Posterior vena cava (tissue), 2 donors: ENCODE data around the gene OXSM. TPM values are rescaled to one million over a fixed set of nuclear protein-coding genes. Genes with fewer than 3 reads are reported as not detected.

Source experiments
- DNase-seq: peaks from one replicate; pipeline ENCODE4 v3.0.0-alpha.2; 2020; ENCODE audit warnings: low spot score
- intact Hi-C, 2 donors: fragments of 100-400 bp; cut with DNase I; formaldehyde crosslinking; loops; one replicate each; pipeline versions ENCODE4 v1.14.1 to v1.14.2; 2022 to 2023
- total RNA-seq, 2 donors: library from RNA; stranded (reverse); fragmentation: NEBNext Ultra II Directional; extraction: Animal tissue kit (Norgen Biotek cat#: 25700); gene quantifications; one replicate each; pipeline ENCODE4 v1.2.1, GENCODE V29; 2021
- donor health status: DM: yes; HTN: yes; CAD: no.
- donor health status: DM: yes; HTN: yes; CAD: no.

OXSM gene
- total RNA-seq, 2 donors from 2014 or later = 5.7 to 6.8 TPM

GRCh38 chr3:25789209-25789595, 688 bp upstream of the OXSM start:
- no peak for DNase-seq
- intact Hi-C loops = no loop called here

- DNase-seq = no peak
- intact Hi-C loops = no loop called here
These were observed 11.9 kb downstream of the OXSM start for GRCh38 chr3:25801786-25802185.

- DNase-seq = no peak
- intact Hi-C loops = no loop called here
These were observed 13.9 kb downstream of the OXSM start for GRCh38 chr3:25803833-25804232.

- no peak for DNase-seq
- intact Hi-C loops = no loop called here
These were observed 14.8 kb downstream of the OXSM start for GRCh38 chr3:25804676-25805075.

GRCh38 chr3:25812644-25813043, 22.8 kb downstream of the OXSM start:
- intact Hi-C loops = no loop called here
- no peak for DNase-seq

- intact Hi-C loops = loop anchor here in 1 of 2 donors (5.0 kb wide), 1 partner anchor 1235 kb away; no protein-coding TSS in a partner anchor
- no peak for DNase-seq
These were observed 27.2 kb downstream of the OXSM start for GRCh38 chr3:25817107-25817506.

GRCh38 chr3:25817638-25818037, 27.7 kb downstream of the OXSM start:
- DNase-seq = no peak
- intact Hi-C loops = loop anchor here in 1 of 2 donors (5.0 kb wide), 1 partner anchor 1235 kb away; no protein-coding TSS in a partner anchor

- intact Hi-C loops = loop anchor here in 1 of 2 donors (5.0 kb wide), 1 partner anchor 1236 kb away; no protein-coding TSS in a partner anchor
- DNase-seq = no peak
These were observed 28.4 kb downstream of the OXSM start for GRCh38 chr3:25818335-25818734.

- no peak for DNase-seq
- intact Hi-C loops = no loop called here
These were observed 30.5 kb downstream of the OXSM start for GRCh38 chr3:25820366-25820765.

- intact Hi-C loops = no loop called here
- DNase-seq = no peak
These were observed 31.1 kb downstream of the OXSM start for GRCh38 chr3:25820816-25821486.

GRCh38 chr3:25821746-25822573, 32.1 kb downstream of the OXSM start:
- intact Hi-C loops = no loop called here

GRCh38 chr3:25823314-25823713, 33.4 kb downstream of the OXSM start:
- no peak for DNase-seq
- intact Hi-C loops = no loop called here

More at GRCh38 chr3:25821746-25822573, 32.1 kb downstream of the OXSM start:
- DNase-seq = no peak

GRCh38 chr3:25826510-25826909, 36.6 kb downstream of the OXSM start:
- intact Hi-C loops = no loop called here
- DNase-seq = no peak

- intact Hi-C loops = no loop called here
- no peak for DNase-seq
These were observed 40.7 kb downstream of the OXSM start for GRCh38 chr3:25830373-25831280.

GRCh38 chr3:25831578-25831977, 41.7 kb downstream of the OXSM start:
- no peak for DNase-seq
- intact Hi-C loops = no loop called here

GRCh38 chr3:25834346-25834745, 44.5 kb downstream of the OXSM start:
- intact Hi-C loops = no loop called here
- no peak for DNase-seq

GRCh38 chr3:25836579-25836978, 46.7 kb downstream of the OXSM start:
- intact Hi-C loops = no loop called here
- no peak for DNase-seq

- DNase-seq = no peak
- intact Hi-C loops = no loop called here
These were observed 47.1 kb downstream of the OXSM start for GRCh38 chr3:25837038-25837437.

GRCh38 chr3:25840099-25840498, 50.2 kb downstream of the OXSM start:
- intact Hi-C loops = loop anchor here in 1 of 2 donors (5.0 kb wide), 1 partner anchor 872 kb away; no protein-coding TSS in a partner anchor

More at GRCh38 chr3:25840099-25840498, 50.2 kb downstream of the OXSM start:
- no peak for DNase-seq
